ENCODE measurements around the gene PRKCD.

The PRKCD gene

DNA sequence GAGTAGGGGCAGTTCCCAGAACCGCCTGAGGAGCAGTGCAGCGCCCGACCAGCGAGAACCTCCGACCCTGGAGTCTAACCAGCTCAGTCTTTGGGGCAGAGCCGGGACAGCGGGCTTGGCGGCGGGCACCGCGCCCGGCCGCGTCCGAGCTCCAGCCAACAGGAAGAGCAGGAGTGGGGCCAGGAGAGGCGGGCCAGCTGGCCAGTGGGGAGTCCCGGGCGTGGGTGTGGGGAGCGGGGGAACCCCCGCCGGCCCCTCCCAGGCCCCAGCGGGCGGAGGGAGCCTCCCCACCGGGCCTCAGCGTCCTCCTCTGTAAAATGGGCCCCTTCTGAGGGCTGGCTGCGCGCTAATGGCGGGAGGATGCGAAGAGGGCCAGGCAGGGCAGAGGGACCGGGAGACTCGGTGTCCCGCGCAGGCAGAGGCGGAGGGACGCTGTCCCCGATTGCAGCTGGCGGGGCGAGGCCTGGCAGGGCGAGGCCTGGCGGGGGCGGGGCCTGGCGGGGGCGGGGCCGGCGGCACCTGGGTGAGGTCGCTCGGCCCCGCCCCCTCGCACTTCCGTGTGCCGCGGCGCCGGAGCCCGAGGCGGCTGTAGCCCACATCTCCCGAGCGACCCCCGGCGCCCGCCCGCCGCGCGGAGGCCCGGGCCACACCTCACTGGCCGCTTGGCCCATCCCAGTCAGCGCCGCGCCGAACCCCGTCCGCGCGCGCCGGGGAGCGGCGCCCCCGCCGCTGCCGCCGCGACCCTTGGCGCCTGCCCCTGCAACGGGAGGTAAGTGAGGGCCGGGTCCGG lies at the start of gene PRKCD:
PRKCD (plus strand) TSS at position 550 of the 790 bp plus-strand sequence. CDS start 17,214 bp downstream, outside the sequence.
- TF ChIP-seq, protein P1, sequence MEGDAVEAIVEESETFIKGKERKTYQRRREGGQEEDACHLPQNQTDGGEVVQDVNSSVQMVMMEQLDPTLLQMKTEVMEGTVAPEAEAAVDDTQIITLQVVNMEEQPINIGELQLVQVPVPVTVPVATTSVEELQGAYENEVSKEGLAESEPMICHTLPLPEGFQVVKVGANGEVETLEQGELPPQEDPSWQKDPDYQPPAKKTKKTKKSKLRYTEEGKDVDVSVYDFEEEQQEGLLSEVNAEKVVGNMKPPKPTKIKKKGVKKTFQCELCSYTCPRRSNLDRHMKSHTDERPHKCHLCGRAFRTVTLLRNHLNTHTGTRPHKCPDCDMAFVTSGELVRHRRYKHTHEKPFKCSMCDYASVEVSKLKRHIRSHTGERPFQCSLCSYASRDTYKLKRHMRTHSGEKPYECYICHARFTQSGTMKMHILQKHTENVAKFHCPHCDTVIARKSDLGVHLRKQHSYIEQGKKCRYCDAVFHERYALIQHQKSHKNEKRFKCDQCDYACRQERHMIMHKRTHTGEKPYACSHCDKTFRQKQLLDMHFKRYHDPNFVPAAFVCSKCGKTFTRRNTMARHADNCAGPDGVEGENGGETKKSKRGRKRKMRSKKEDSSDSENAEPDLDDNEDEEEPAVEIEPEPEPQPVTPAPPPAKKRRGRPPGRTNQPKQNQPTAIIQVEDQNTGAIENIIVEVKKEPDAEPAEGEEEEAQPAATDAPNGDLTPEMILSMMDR (IDR thresholded peaks at IDR 0.05; ENCODE audit: insufficient read depth, low read length, poor library complexity, severe bottlenecking): peak; percentile 47
- peak within 1 kb of the TSS; percentile 83 for H3K4me3 ChIP-seq (replicated peaks; ENCODE audit: low read depth, low read length)
- H3K27me3 ChIP-seq (replicated peaks; ENCODE audit: control insufficient read depth, insufficient read depth, low read length): no peaks in the 10 kb centered on the region
- peaks cover 3% of the 10 kb centered on the region for H3K36me3 ChIP-seq (ENCODE audit: control insufficient read depth, insufficient read depth, low read length)
- peak; percentile 80 for DNase-seq (ENCODE audit: extremely low read depth, insufficient read length)

DNA sequence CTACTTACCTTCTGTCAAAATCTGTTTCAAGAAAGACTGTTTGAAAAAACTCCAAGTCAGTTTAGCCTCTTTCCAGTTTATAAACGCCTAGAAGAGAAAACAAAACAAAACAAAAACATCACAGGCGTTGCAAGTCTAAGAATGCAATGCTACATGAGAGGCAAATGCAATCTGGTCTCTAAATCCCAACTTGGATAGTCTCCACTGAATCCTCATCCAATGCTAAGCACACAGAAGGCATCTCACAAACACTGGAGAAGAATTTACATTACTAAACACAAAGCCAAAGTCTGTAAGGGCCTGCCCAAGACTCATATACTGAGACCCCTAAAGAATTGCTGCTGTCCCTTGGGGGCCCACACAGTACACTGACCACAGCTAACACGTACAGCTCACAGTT lies 49.2 kb upstream of the PRKCD start:
- Histone ChIP-seq H3K36me3 (ENCODE audit: control insufficient read depth, insufficient read depth, low read length) (peaks cover 15% of the 10 kb centered on the region), H3K4me3 (replicated peaks; ENCODE audit: low read depth, low read length) (no peak overlapping the region), H3K27me3 (replicated peaks; ENCODE audit: control insufficient read depth, insufficient read depth, low read length) (no peaks in the 10 kb centered on the region)
- no peak for DNase-seq (ENCODE audit: extremely low read depth, insufficient read length)
- TF ChIP-seq, protein P1 (IDR thresholded peaks at IDR 0.05; ENCODE audit: insufficient read depth, low read length, poor library complexity, severe bottlenecking): no peak

DNA sequence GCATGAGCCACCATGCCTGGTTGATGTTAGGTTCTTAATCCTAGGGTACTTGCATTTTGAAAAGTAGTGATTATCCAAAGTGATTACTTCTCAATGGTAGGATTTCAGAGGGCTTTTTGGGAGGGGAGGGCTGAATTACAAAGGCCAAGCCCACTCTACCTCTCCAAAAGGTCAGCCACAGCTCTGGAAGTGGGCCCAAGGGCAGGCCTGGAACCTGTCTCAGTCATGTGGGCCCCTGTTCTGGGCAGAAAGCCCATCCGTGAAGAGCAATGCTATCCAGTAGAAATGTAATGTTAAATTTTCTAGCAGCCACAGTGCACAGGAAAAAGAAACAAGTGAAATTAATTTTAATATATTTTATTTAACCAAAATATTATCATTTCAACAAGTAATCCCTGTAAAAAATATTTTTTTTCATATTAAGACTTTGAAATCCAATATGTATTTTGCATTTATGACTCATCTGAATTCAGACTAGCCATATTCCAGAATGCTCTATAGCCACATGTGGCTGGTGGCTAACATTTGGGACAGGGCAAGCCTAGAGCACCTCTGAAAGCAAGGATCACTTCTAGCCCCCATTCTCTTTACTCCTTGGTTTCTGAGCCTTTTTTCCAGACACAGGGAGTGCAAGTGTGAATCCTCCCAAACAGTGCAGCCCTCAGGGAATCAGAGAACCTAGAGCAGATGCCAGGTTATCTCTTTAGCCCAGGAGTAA lies 47.6 kb upstream of the PRKCD start:
- Histone ChIP-seq H3K36me3 (ENCODE audit: control insufficient read depth, insufficient read depth, low read length) (peaks cover 17% of the 10 kb centered on the region), H3K4me3 (replicated peaks; ENCODE audit: low read depth, low read length) (no peak overlapping the region), H3K27me3 (replicated peaks; ENCODE audit: control insufficient read depth, insufficient read depth, low read length) (no peaks in the 10 kb centered on the region)
- TF ChIP-seq, protein P1 (IDR thresholded peaks at IDR 0.05; ENCODE audit: insufficient read depth, low read length, poor library complexity, severe bottlenecking): no peak
- no peak for DNase-seq (ENCODE audit: extremely low read depth, insufficient read length)

DNA sequence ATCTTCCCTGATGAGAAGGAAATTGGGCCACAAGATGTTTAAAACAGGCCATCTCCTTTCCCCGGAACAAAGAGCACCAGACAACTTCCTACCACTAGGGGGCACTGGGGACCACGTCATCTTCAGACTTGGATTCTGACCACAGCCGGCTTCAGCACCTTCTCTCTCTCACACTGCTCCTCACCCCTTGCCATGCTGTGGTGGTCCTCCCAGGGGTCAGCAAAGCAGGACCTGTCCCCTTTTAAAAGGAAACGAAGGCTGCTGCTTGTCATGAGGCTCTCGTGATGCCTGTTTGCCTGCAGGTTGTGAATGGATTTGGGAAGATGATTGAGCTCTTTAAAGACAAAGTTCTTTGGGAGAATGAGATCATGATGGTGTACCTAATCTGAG lies 47.0 kb upstream of the PRKCD start:
- H3K4me3 ChIP-seq (replicated peaks; ENCODE audit: low read depth, low read length): no peak overlapping the region
- TF ChIP-seq, protein P1 (IDR thresholded peaks at IDR 0.05; ENCODE audit: insufficient read depth, low read length, poor library complexity, severe bottlenecking): peak; percentile 91
- DNase-seq (ENCODE audit: extremely low read depth, insufficient read length): peak; percentile 30
- peaks cover 19% of the 10 kb centered on the region for H3K36me3 ChIP-seq (ENCODE audit: control insufficient read depth, insufficient read depth, low read length)
- no peaks in the 10 kb centered on the region for H3K27me3 ChIP-seq (replicated peaks; ENCODE audit: control insufficient read depth, insufficient read depth, low read length)

DNA sequence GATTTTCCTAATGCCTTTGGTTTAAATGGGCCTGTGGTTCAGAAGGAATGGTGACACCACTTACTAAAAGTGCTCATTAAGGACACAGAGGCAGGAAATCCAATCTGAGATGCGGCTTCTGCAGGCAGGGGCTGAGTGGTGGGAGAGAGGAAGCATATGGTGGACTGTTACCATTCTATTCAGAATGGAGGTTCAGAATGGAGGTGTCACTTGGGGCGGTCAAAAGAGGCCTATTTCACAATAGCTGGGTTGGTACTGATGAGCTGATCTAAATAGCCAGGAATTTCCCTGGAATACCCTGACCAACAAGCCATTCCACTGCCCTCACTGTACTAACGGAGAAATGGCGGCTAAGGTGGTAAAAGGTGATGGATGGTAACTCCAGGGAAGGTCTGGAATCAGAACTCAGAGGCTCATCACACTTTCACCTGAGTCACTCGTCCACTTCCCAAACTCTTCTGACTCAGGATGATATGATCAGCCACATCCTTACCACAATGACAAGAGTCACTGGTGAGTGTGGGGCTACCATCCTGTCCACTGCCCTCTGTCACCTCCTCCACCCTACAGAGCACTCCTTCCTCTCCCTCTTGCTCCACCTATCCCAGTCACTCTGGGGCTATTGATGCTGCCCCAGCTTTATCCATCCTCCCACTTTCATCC lies 46.5 kb upstream of the PRKCD start:
- DNase-seq (ENCODE audit: extremely low read depth, insufficient read length): no peak
- H3K36me3 ChIP-seq (ENCODE audit: control insufficient read depth, insufficient read depth, low read length): peaks cover 20% of the 10 kb centered on the region
- H3K4me3 ChIP-seq (replicated peaks; ENCODE audit: low read depth, low read length): no peak overlapping the region

More for the DNA sequence above, 46.5 kb upstream of the PRKCD start:
- no peaks in the 10 kb centered on the region for H3K27me3 ChIP-seq (replicated peaks; ENCODE audit: control insufficient read depth, insufficient read depth, low read length)
- TF ChIP-seq, protein P1 (IDR thresholded peaks at IDR 0.05; ENCODE audit: insufficient read depth, low read length, poor library complexity, severe bottlenecking): no peak

All from GM06990 (cell line).